IMR-90 (cell line): ENCODE data around the gene ANKH. TPM values are rescaled to one million over a fixed set of nuclear protein-coding genes. Genes with fewer than 3 reads are reported as not detected.
"Not testable (repeated sequence)": the region's sequence is repeated elsewhere in the genome, so short reads cannot be mapped to it uniquely, and the experiment has no call there.

Source experiments
- ATAC-seq: fragments of 200-7000 bp; cut with Tn5 transposase; 2 replicates; pipeline ENCODE4 v1.9.1; 2020; ENCODE audit warnings: low read depth, mild to moderate bottlenecking, moderate library complexity
- BruUV-seq: library from RNA; stranded (reverse); fragments of 400-500 nt; replicated peaks from 2 replicates; lab custom pipeline; 2021; lab: Mats Ljungman, UMichigan
- CTCF ChIA-PET: fragments of 300-600 bp; formaldehyde crosslinking; extraction: SDS; loops from one replicate; lab custom pipeline; 2021; ENCODE audit warnings: antibody characterized with exemption; lab: Yijun Ruan, JAX
- POLR2A ChIA-PET: fragments of 300-600 bp; sonication (Branson Sonifier 250); formaldehyde crosslinking; loops from one replicate; lab custom pipeline; 2022; ENCODE audit warnings: antibody characterized with exemption; ENCODE audit not compliant: unreplicated experiment; lab: Charles Lee
- DNase-seq: peaks from one replicate; pipeline ENCODE4 v3.0.0; 2013
- H2AFZ ChIP-seq: replicated peaks from 2 replicates; pipeline ENCODE3; 2013; ENCODE audit warnings: low read length, mild to moderate bottlenecking; ENCODE audit not compliant: poor library complexity
- H2AK5ac ChIP-seq: 2 replicates; pipeline ENCODE4 v1.6.1; 2013; ENCODE audit warnings: low read depth, low read length, inconsistent platforms
- H2AK9ac ChIP-seq: replicated peaks from 2 replicates; pipeline ENCODE3; 2013; ENCODE audit warnings: mild to moderate bottlenecking, low read depth, low read length, moderate library complexity; ENCODE audit not compliant: poor library complexity
- H2BK120ac ChIP-seq: 2 replicates; pipeline ENCODE4 v1.6.1; 2013; ENCODE audit warnings: low read depth, low read length, inconsistent platforms
- H2BK15ac ChIP-seq: 3 replicates; pipeline ENCODE4 v1.6.1; 2013; ENCODE audit warnings: low read depth, low read length, inconsistent platforms
- H2BK20ac ChIP-seq: 2 replicates; pipeline ENCODE4 v1.6.1; 2013; ENCODE audit warnings: low read depth, mild to moderate bottlenecking, inconsistent platforms, low read length, moderate library complexity
- H2BK5ac ChIP-seq: 2 replicates; pipeline ENCODE4 v1.6.1; 2013; ENCODE audit warnings: mild to moderate bottlenecking, low read depth, low read length, inconsistent platforms; ENCODE audit not compliant: poor library complexity, severe bottlenecking
- H3K14ac ChIP-seq: replicated peaks from 2 replicates; pipeline ENCODE4 v1.6.1; 2013; ENCODE audit warnings: low read depth, low read length, inconsistent platforms
- H3K18ac ChIP-seq: 2 replicates; pipeline ENCODE4 v1.6.1; 2013; ENCODE audit warnings: low read depth, low read length, control low read depth
- H3K23ac ChIP-seq: 2 replicates; pipeline ENCODE4 v1.6.1; 2013; ENCODE audit warnings: low read depth, low read length, inconsistent platforms
- H3K27ac ChIP-seq: 2 replicates; pipeline ENCODE4 v1.5.1; 2013; ENCODE audit warnings: mild to moderate bottlenecking, control low read depth, low read length; ENCODE audit not compliant: insufficient read depth
- H3K27me3 ChIP-seq: 2 replicates; pipeline ENCODE4 v1.6.1; 2013; ENCODE audit warnings: low read length; ENCODE audit not compliant: control insufficient read depth, insufficient read depth
- H3K36me3 ChIP-seq: 2 replicates; pipeline ENCODE4 v1.6.1; 2013; ENCODE audit warnings: low read length, mixed read lengths; ENCODE audit not compliant: control insufficient read depth, insufficient read depth
- H3K4ac ChIP-seq: 2 replicates; pipeline ENCODE4 v1.6.1; 2013; ENCODE audit warnings: low read depth, low read length, inconsistent platforms
- H3K4me1 ChIP-seq: 2 replicates; pipeline ENCODE4 v1.6.1; 2013; ENCODE audit warnings: low read length, mixed read lengths; ENCODE audit not compliant: control insufficient read depth, insufficient read depth
- H3K4me2 ChIP-seq: 2 replicates; pipeline ENCODE4 v1.6.1; 2013; ENCODE audit warnings: low read depth, mild to moderate bottlenecking, control low read depth, low read length, moderate library complexity
- H3K4me3 ChIP-seq: 2 replicates; pipeline ENCODE4 v1.5.1; 2013; ENCODE audit warnings: low read depth, mild to moderate bottlenecking, control low read depth, low read length, moderate library complexity; ENCODE audit not compliant: insufficient read depth
- H3K56ac ChIP-seq: 2 replicates; pipeline ENCODE4 v1.6.1; 2013; ENCODE audit warnings: low read length, inconsistent platforms; ENCODE audit not compliant: insufficient read depth; ENCODE audit errors: extremely low read depth
- H3K79me1 ChIP-seq, 2 experiments: 2 replicates each; pipeline ENCODE4 v1.6.1; 2013; ENCODE audit warnings: low read length in 2 of 2, inconsistent platforms in 1 of 2, low read depth in 1 of 2
- H3K9ac ChIP-seq: 2 replicates; pipeline ENCODE4 v1.6.1; 2013; ENCODE audit warnings: low read depth, low read length, control low read depth
- H3K9me1 ChIP-seq: 2 replicates; pipeline ENCODE4 v1.6.1; 2013; ENCODE audit warnings: low read length, inconsistent platforms; ENCODE audit not compliant: insufficient read depth
- H3K9me3 ChIP-seq: 2 replicates; pipeline ENCODE4 v1.6.1; 2013; ENCODE audit warnings: low read length; ENCODE audit not compliant: control insufficient read depth, insufficient read depth
- H4K20me1 ChIP-seq: 2 replicates; pipeline ENCODE4 v1.6.1; 2013; ENCODE audit warnings: low read length, inconsistent platforms; ENCODE audit not compliant: insufficient read depth
- H4K5ac ChIP-seq: 2 replicates; pipeline ENCODE4 v1.6.1; 2013; ENCODE audit warnings: mild to moderate bottlenecking, low read depth, low read length, control low read depth
- H4K8ac ChIP-seq, 2 experiments: 2 replicates each; pipeline ENCODE4 v1.6.1; 2013; ENCODE audit warnings: low read depth in 2 of 2, low read length in 2 of 2, control low read depth in 1 of 2, inconsistent platforms in 1 of 2
- H4K91ac ChIP-seq: 2 replicates; pipeline ENCODE4 v1.6.1; 2013; ENCODE audit warnings: low read depth, low read length, inconsistent platforms; ENCODE audit not compliant: insufficient read depth
- WGBS, 2 experiments: methylation state at CpG; one replicate each; pipeline versions ENCODE4 v1.1.5 to v1.1.7; 2013; ENCODE audit warnings: missing lambda C conversion rate in 2 of 2; ENCODE audit not compliant: insufficient read length in 1 of 2; ENCODE audit errors: extremely low coverage in 2 of 2; 5-methylcytosine and 5-hydroxymethylcytosine counted together
- dilution Hi-C: fragments of 300-500 bp; cut with HindIII; formaldehyde crosslinking; loops from one replicate; pipeline ENCODE4 v1.14.3; 2018; ENCODE audit warnings: low sequenced_read_pairs; ENCODE audit not compliant: unreplicated experiment
- in situ Hi-C: fragments of 300-500 bp; cut with MboI; formaldehyde crosslinking; loops from 3 replicates; pipeline ENCODE4 v1.14.3; 2019; ENCODE audit warnings: low sequenced_read_pairs, inconsistent platforms, mixed read lengths
- intact Hi-C: fragments of 100-400 bp; cut with micrococcal nuclease; formaldehyde crosslinking; loops from 2 replicates; pipeline ENCODE4 v1.10.0; 2022
- polyA plus RNA-seq, 3 experiments: library from polyadenylated mRNA; depleted of rRNA; stranded (reverse); fragments of >200 nt; gene quantifications; 2 replicates each; pipeline ENCODE4 v1.2.3, GENCODE V29; 2012; ENCODE audit warnings: low replicate concordance in 1 of 3
- total RNA-seq: library from RNA; depleted of rRNA; stranded (reverse); fragments of >200 nt; gene quantifications from 2 replicates; pipeline ENCODE4 v1.2.3, GENCODE V29; 2012

The ANKH gene
- total and polyA plus RNA-seq, 2 of the 4 experiments (the other 2 are of a cell fraction), result 5.2 to 17.2 TPM

GRCh38 chr5:14797385-14797784 lies 74.2 kb downstream of the ANKH start:
- H3K27me3 ChIP-seq, BruUV-seq, H3K27ac ChIP-seq, H3K23ac ChIP-seq, intact Hi-C loops, H3K4me1 ChIP-seq, H2AK9ac ChIP-seq, H4K20me1 ChIP-seq, POLR2A ChIA-PET, H3K18ac ChIP-seq, H3K56ac ChIP-seq, H3K36me3 ChIP-seq, H3K9me3 ChIP-seq, in situ Hi-C loops, H3K9me1 ChIP-seq, H3K9ac ChIP-seq, H3K4ac ChIP-seq, H3K4me2 ChIP-seq, H4K91ac ChIP-seq, H2BK20ac ChIP-seq, H2AK5ac ChIP-seq, H3K4me3 ChIP-seq, H3K79me1 ChIP-seq, CTCF ChIA-PET, dilution Hi-C loops, H2AFZ ChIP-seq: not testable (repeated sequence)
- peak; percentile 33 for DNase-seq
- 90% methylated on average over 2 of the region's 4 CpGs; no CpG with 5 or more reads in 1 of the 2 experiments for WGBS, 2 experiments
- ATAC-seq, result peak; percentile 49
- Histone ChIP-seq H4K8ac (peak overlapping the region in 1 of 2 experiments; percentile 17; a peak in 1 of 4 replicates), H2BK5ac (peak overlapping the region; percentile 18), H3K14ac (peak overlapping the region; percentile 38; the same call in 1 of the 2 replicates), H2BK15ac (0 out of 3 replicates have a peak overlapping the region, but pooled peaks have one; percentile 64), H4K5ac (peak overlapping the region; percentile 36; the same call in 1 of the 2 replicates), H2BK120ac (peak overlapping the region; percentile 1; the same call in 1 of the 2 replicates)
